GM18909 (cell line): Measurements from ENCODE around the gene ECHDC3.
"Not testable (repeated sequence)": the region's sequence is repeated elsewhere in the genome, so short reads cannot be mapped to it uniquely, and the experiment has no call there.

Source experiments
- ATAC-seq: cut with Tn5 transposase; IDR thresholded peaks from one replicate; pipeline ENCODE4 v1.9.1; 2021; ENCODE audit warnings: mild to moderate bottlenecking; ENCODE audit not compliant: unreplicated experiment, poor library complexity

The ECHDC3 gene

GRCh38 chr10:11742009-11742778, at the start of gene ECHDC3:
Gene ECHDC3 (plus strand): TSS chr10:11742382. CDS start chr10:11742577, 195 bp downstream.
- peak; percentile 59 for ATAC-seq

GRCh38 chr10:11693376-11693775, 48.8 kb upstream of the ECHDC3 start:
- no peak for ATAC-seq

GRCh38 chr10:11695779-11696178, 46.4 kb upstream of the ECHDC3 start:
- ATAC-seq = no peak

- peak; percentile 70 for ATAC-seq
Observed at GRCh38 chr10:11697718-11698527, 44.3 kb upstream of the ECHDC3 start.

GRCh38 chr10:11698691-11699549, 43.3 kb upstream of the ECHDC3 start:
- peak; percentile 62 for ATAC-seq

GRCh38 chr10:11699550-11700097, 42.6 kb upstream of the ECHDC3 start:
- ATAC-seq = no peak

- no peak for ATAC-seq
Observed at GRCh38 chr10:11700539-11700938, 41.6 kb upstream of the ECHDC3 start.

- no peak for ATAC-seq
Observed at GRCh38 chr10:11701451-11702095, 40.6 kb upstream of the ECHDC3 start.

- ATAC-seq = no peak
Observed at GRCh38 chr10:11702264-11702663, 39.9 kb upstream of the ECHDC3 start.

GRCh38 chr10:11704092-11704491, 38.1 kb upstream of the ECHDC3 start:
- no peak for ATAC-seq

GRCh38 chr10:11705722-11706121, 36.5 kb upstream of the ECHDC3 start:
- no peak for ATAC-seq

GRCh38 chr10:11706895-11707567, 35.2 kb upstream of the ECHDC3 start:
- no peak for ATAC-seq

GRCh38 chr10:11707624-11708350, 34.4 kb upstream of the ECHDC3 start:
- ATAC-seq = no peak

- not testable (repeated sequence) for ATAC-seq
Observed at GRCh38 chr10:11708801-11709200, 33.4 kb upstream of the ECHDC3 start.

GRCh38 chr10:11712744-11713143, 29.4 kb upstream of the ECHDC3 start:
- ATAC-seq = no peak

GRCh38 chr10:11713186-11713743, 28.9 kb upstream of the ECHDC3 start:
- ATAC-seq = no peak

- no peak for ATAC-seq
Observed at GRCh38 chr10:11713963-11714362, 28.2 kb upstream of the ECHDC3 start.

GRCh38 chr10:11714750-11715365, 27.3 kb upstream of the ECHDC3 start:
- no peak for ATAC-seq
